ENCODE results near the gene LDLRAD4.
"Not testable (repeated sequence)": the region's sequence is repeated elsewhere in the genome, so short reads cannot be mapped to it uniquely, and the experiment has no call there.

The LDLRAD4 gene

GRCh38 chr18:13246591-13246990, 28.0 kb downstream of the LDLRAD4 start:
- DNase-seq (ENCODE audit: low read depth) = no peak

- DNase-seq (ENCODE audit: low read depth) = no peak
Measured at GRCh38 chr18:13247506-13247905, 28.9 kb downstream of the LDLRAD4 start.

- DNase-seq (ENCODE audit: low read depth) = no peak
Measured at GRCh38 chr18:13252686-13253410, 34.3 kb downstream of the LDLRAD4 start.

GRCh38 chr18:13253786-13254688, 35.5 kb downstream of the LDLRAD4 start:
- no peak for DNase-seq (ENCODE audit: low read depth)

GRCh38 chr18:13254971-13255927, 36.7 kb downstream of the LDLRAD4 start:
- no peak for DNase-seq (ENCODE audit: low read depth)

- DNase-seq (ENCODE audit: low read depth) = no peak
Measured at GRCh38 chr18:13256444-13257305, 38.1 kb downstream of the LDLRAD4 start.

- no peak for DNase-seq (ENCODE audit: low read depth)
Measured at GRCh38 chr18:13257361-13257980, 38.9 kb downstream of the LDLRAD4 start.

GRCh38 chr18:13258921-13259320, 40.4 kb downstream of the LDLRAD4 start:
- no peak for DNase-seq (ENCODE audit: low read depth)

- no peak for DNase-seq (ENCODE audit: low read depth)
Measured at GRCh38 chr18:13259701-13260100, 41.1 kb downstream of the LDLRAD4 start.

- DNase-seq (ENCODE audit: low read depth) = no peak
Measured at GRCh38 chr18:13260197-13260934, 41.8 kb downstream of the LDLRAD4 start.

GRCh38 chr18:13260935-13261640, 42.5 kb downstream of the LDLRAD4 start:
- DNase-seq (ENCODE audit: low read depth) = no peak

- DNase-seq (ENCODE audit: low read depth) = no peak
Measured at GRCh38 chr18:13261661-13262357, 43.2 kb downstream of the LDLRAD4 start.

- not testable (repeated sequence) for DNase-seq (ENCODE audit: low read depth)
Measured at GRCh38 chr18:13262358-13262680, 43.8 kb downstream of the LDLRAD4 start.

GRCh38 chr18:13262839-13263691, 44.5 kb downstream of the LDLRAD4 start:
- DNase-seq (ENCODE audit: low read depth) = no peak

GRCh38 chr18:13264091-13265007, 45.8 kb downstream of the LDLRAD4 start:
- DNase-seq (ENCODE audit: low read depth) = no peak

GRCh38 chr18:13265008-13265910, 46.7 kb downstream of the LDLRAD4 start:
- DNase-seq (ENCODE audit: low read depth) = no peak
